Stimulated activated CD8-positive, alpha-beta memory T cell treated with anti-CD3 and anti-CD28 coated beads, Interleukin-15, amount 100 ng/mL, for 4 hours (primary cell): ENCODE data around the gene MCHR1.
"Not testable (repeated sequence)": the region's sequence is repeated elsewhere in the genome, so short reads cannot be mapped to it uniquely, and the experiment has no call there.

Source experiments
- DNase-seq, 2 donors: peaks; one replicate each; pipeline ENCODE4 v3.0.0-alpha.2; 2020; ENCODE audit warnings: low read depth in 2 of 2

Gene MCHR1

GRCh38 chr22:40656651-40657050 is 22.6 kb upstream of the MCHR1 start:
- DNase-seq: not testable (repeated sequence)

GRCh38 chr22:40659166-40659565 is 20.1 kb upstream of the MCHR1 start:
- no peak for DNase-seq

- DNase-seq: no peak
Measured at GRCh38 chr22:40660730-40661129, 18.6 kb upstream of the MCHR1 start.

- no peak for DNase-seq
Measured at GRCh38 chr22:40661671-40662070, 17.6 kb upstream of the MCHR1 start.

GRCh38 chr22:40665312-40665711 is 14.0 kb upstream of the MCHR1 start:
- no peak for DNase-seq

GRCh38 chr22:40666151-40666848 is 13.0 kb upstream of the MCHR1 start:
- DNase-seq: no peak

GRCh38 chr22:40668611-40669411 is 10.5 kb upstream of the MCHR1 start:
- no peak for DNase-seq

GRCh38 chr22:40670058-40670457 is 9.2 kb upstream of the MCHR1 start:
- DNase-seq: no peak

- DNase-seq: no peak
Measured at GRCh38 chr22:40671369-40671768, 7.9 kb upstream of the MCHR1 start.

- no peak for DNase-seq
Measured at GRCh38 chr22:40671796-40672360, 7.4 kb upstream of the MCHR1 start.

- no peak for DNase-seq
Measured at GRCh38 chr22:40673017-40673416, 6.3 kb upstream of the MCHR1 start.

GRCh38 chr22:40674274-40674673 is 5.0 kb upstream of the MCHR1 start:
- DNase-seq: no peak

GRCh38 chr22:40676166-40676565 is 3.1 kb upstream of the MCHR1 start:
- not testable (repeated sequence) for DNase-seq

- no peak for DNase-seq
Measured at GRCh38 chr22:40676644-40677043, 2.6 kb upstream of the MCHR1 start.

- no peak for DNase-seq
Measured at GRCh38 chr22:40678493-40679248, 613 bp upstream of the MCHR1 start.

- no peak for DNase-seq
Measured at GRCh38 chr22:40679964-40680818, 907 bp downstream of the MCHR1 start.

- DNase-seq: no peak
Measured at GRCh38 chr22:40680819-40681183, 1.5 kb downstream of the MCHR1 start.

- no peak for DNase-seq
Measured at GRCh38 chr22:40681451-40681850, 2.2 kb downstream of the MCHR1 start.

- DNase-seq: no peak
Measured at GRCh38 chr22:40684728-40685127, 5.4 kb downstream of the MCHR1 start.

- DNase-seq: no peak
Measured at GRCh38 chr22:40685406-40685805, 6.1 kb downstream of the MCHR1 start.

GRCh38 chr22:40687706-40688105 is 8.4 kb downstream of the MCHR1 start:
- DNase-seq: no peak
